ENCODE data around the gene P2RY2.

Gene P2RY2

DNA sequence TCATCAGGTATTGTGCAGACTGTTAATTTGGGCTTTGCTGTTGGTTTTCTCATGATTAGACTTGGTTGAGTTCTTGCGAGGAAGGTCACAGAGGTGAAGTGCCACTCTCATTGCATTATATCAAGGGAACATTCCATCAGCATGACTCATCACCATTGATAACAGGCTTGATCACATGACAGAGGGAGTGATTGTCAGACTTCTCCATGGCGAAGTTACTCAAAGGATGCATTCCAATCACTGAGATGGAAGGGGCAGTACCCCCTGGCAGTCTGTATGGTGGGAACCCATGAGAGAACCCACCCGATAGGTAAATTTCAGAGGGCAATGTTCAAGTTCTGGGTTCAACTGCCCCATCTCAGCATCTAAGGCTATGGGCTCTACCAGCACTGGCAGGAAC, 19.4 kb upstream of the P2RY2 start:
- no peak for DNase-seq (ENCODE audit: low spot score)
- H3K36me3 ChIP-seq (ENCODE audit: low read depth), result no peaks in the 10 kb centered on the region

DNA sequence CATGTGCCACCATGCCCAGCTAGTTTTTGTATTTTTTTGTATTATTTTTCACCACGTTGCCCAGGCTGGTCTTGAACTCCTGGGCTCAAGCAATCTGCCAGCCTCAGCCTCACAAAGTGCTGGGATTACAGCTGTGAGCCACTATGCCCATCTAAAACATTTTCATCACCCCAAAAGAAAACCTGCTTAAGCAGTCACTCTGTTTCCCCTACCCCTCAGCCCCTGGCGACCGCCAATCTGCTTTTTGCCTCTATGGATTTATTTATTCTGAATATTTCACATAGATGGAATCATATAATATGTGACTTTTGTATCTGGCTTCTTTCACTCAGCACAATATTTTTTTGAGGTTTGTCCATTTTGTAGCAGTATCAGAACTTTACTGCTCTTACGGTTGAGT, 18.6 kb upstream of the P2RY2 start:
- no peak overlapping the region for H3K4me3 ChIP-seq (ENCODE audit: severe bottlenecking)
- peaks cover 27% of the 10 kb centered on the region for H3K4me1 ChIP-seq (ENCODE audit: insufficient read depth, poor library complexity, severe bottlenecking)
- no peak for ATAC-seq (ENCODE audit: low read depth)
- no peaks in the 10 kb centered on the region for H3K9me3 ChIP-seq (ENCODE audit: severe bottlenecking)
- H3K36me3 ChIP-seq (ENCODE audit: low read depth), result no peaks in the 10 kb centered on the region
- peak overlapping the region; percentile 18 for H3K27ac ChIP-seq (ENCODE audit: poor library complexity, severe bottlenecking)
- no peak for DNase-seq (ENCODE audit: low spot score)
- H3K27me3 ChIP-seq (ENCODE audit: insufficient read depth, poor library complexity, severe bottlenecking), result no peaks in the 10 kb centered on the region
- TF ChIP-seq, protein P1, sequence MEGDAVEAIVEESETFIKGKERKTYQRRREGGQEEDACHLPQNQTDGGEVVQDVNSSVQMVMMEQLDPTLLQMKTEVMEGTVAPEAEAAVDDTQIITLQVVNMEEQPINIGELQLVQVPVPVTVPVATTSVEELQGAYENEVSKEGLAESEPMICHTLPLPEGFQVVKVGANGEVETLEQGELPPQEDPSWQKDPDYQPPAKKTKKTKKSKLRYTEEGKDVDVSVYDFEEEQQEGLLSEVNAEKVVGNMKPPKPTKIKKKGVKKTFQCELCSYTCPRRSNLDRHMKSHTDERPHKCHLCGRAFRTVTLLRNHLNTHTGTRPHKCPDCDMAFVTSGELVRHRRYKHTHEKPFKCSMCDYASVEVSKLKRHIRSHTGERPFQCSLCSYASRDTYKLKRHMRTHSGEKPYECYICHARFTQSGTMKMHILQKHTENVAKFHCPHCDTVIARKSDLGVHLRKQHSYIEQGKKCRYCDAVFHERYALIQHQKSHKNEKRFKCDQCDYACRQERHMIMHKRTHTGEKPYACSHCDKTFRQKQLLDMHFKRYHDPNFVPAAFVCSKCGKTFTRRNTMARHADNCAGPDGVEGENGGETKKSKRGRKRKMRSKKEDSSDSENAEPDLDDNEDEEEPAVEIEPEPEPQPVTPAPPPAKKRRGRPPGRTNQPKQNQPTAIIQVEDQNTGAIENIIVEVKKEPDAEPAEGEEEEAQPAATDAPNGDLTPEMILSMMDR (IDR thresholded peaks at IDR 0.05; ENCODE audit: poor library complexity, severe bottlenecking), result no peak

More for the DNA sequence above, 19.4 kb upstream of the P2RY2 start:
- no peaks in the 10 kb centered on the region for H3K9me3 ChIP-seq (ENCODE audit: severe bottlenecking)
- H3K4me3 ChIP-seq (ENCODE audit: severe bottlenecking), result no peak overlapping the region
- no peak for ATAC-seq (ENCODE audit: low read depth)
- TF ChIP-seq, protein P1 (IDR thresholded peaks at IDR 0.05; ENCODE audit: poor library complexity, severe bottlenecking), result no peak
- peak overlapping the region; percentile 18 for H3K27ac ChIP-seq (ENCODE audit: poor library complexity, severe bottlenecking)
- H3K27me3 ChIP-seq (ENCODE audit: insufficient read depth, poor library complexity, severe bottlenecking), result no peaks in the 10 kb centered on the region
- H3K4me1 ChIP-seq (ENCODE audit: insufficient read depth, poor library complexity, severe bottlenecking), result peaks cover 35% of the 10 kb centered on the region

DNA sequence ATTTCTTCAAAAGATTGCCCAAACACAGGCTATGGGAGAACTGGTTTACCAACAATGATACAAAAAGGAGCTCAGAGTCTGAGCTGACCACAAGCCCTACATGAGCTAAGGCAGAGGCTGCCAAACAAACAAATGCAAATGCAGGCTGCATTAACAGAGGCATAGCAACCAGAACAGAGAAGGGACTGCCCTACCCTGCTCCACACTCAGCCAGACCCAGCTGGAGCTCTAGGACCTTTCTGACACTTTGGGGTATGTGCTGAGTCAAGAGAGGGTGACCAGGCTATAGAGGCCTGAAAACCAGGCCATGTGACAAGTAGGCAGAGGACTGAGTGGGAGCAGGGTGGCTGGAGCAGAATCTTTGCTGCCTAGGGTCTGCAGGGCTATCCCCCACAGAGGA, 17.8 kb upstream of the P2RY2 start:
- no peak overlapping the region for H3K4me3 ChIP-seq (ENCODE audit: severe bottlenecking)
- no peak overlapping the region for H3K27ac ChIP-seq (ENCODE audit: poor library complexity, severe bottlenecking)
- DNase-seq (ENCODE audit: low spot score) (no peak), ATAC-seq (ENCODE audit: low read depth) (no peak)
- H3K36me3 ChIP-seq (ENCODE audit: low read depth), result no peaks in the 10 kb centered on the region
- peaks cover 19% of the 10 kb centered on the region for H3K4me1 ChIP-seq (ENCODE audit: insufficient read depth, poor library complexity, severe bottlenecking)
- H3K27me3 ChIP-seq (ENCODE audit: insufficient read depth, poor library complexity, severe bottlenecking), result no peaks in the 10 kb centered on the region
- TF ChIP-seq, protein P1 (IDR thresholded peaks at IDR 0.05; ENCODE audit: poor library complexity, severe bottlenecking), result no peak
- no peaks in the 10 kb centered on the region for H3K9me3 ChIP-seq (ENCODE audit: severe bottlenecking)

DNA sequence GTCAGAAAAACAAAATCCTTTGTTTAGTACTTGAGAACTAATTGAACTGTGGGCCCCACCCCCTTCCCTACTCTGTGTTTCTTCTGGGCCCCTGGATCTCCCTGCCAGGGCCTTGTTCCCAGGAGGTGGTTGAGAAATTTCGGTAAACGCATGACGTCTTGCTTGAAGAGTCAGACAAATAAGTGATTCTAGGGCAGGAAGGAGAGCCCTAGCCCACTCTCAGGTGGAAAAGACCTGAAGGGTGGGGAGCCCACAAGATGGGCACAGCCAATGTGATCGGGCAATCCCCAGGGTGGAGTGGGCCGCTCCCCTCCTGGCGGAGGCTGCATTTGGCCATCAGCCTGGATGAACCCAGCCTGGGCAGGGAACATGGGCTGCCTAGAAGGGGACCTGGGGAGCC, 16.8 kb upstream of the P2RY2 start:
- H3K27me3 ChIP-seq (ENCODE audit: insufficient read depth, poor library complexity, severe bottlenecking), result no peaks in the 10 kb centered on the region
- H3K4me1 ChIP-seq (ENCODE audit: insufficient read depth, poor library complexity, severe bottlenecking), result peaks cover 11% of the 10 kb centered on the region
- DNase-seq (ENCODE audit: low spot score) (no peak), ATAC-seq (ENCODE audit: low read depth) (no peak)
- no peak overlapping the region for H3K4me3 ChIP-seq (ENCODE audit: severe bottlenecking)
- TF ChIP-seq, protein P1 (IDR thresholded peaks at IDR 0.05; ENCODE audit: poor library complexity, severe bottlenecking), result no peak
- no peaks in the 10 kb centered on the region for H3K9me3 ChIP-seq (ENCODE audit: severe bottlenecking)
- no peaks in the 10 kb centered on the region for H3K36me3 ChIP-seq (ENCODE audit: low read depth)
- H3K27ac ChIP-seq (ENCODE audit: poor library complexity, severe bottlenecking), result no peak overlapping the region

DNA sequence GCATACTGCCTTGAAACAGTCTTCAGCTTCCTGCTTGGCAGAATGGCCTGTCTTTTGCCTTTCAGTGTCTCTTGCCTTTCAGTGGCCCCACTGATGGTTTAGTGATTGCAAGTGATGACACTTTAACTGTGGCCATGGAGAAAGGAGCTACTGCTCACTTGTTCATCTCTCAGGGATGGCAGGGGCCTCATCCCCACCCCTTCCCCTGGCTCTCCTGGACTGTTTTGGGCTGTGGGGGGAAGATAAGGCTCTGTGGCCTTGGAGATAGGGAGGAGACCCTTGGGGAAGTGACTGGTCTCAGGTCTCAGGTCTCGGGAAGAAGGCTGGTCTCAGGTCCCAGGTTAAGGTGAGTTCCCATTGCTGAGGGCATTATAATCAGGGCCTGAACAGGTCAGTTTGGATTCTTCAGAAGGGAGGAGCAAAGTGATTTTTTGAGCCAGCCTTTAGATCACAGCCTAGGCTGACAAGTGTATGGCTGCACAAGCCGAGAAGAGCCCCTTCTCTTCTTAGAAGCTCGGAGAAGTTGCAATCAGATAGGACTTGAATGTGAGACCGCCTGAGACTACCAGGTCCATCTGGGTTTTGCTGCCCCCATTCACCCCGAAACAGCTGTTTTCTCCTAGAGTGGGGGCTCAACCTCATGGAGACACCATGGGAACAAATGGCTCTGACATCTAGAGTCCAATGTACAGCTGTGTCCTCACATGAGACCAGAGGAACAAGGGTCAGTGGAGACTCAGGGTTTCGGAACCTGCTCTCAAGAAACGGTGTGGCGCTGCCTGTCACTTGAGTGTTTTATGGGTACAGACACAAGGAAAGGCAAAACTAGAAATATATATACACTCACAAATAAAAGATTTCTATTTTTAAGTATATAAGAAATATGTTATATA, 15.9 kb upstream of the P2RY2 start:
- no peak overlapping the region for H3K27ac ChIP-seq (ENCODE audit: poor library complexity, severe bottlenecking)
- DNase-seq (ENCODE audit: low spot score) (no peak), ATAC-seq (ENCODE audit: low read depth) (no peak)
- H3K4me3 ChIP-seq (ENCODE audit: severe bottlenecking), result no peak overlapping the region
- no peaks in the 10 kb centered on the region for H3K9me3 ChIP-seq (ENCODE audit: severe bottlenecking)
- TF ChIP-seq, protein P1 (IDR thresholded peaks at IDR 0.05; ENCODE audit: poor library complexity, severe bottlenecking), result no peak
- H3K27me3 ChIP-seq (ENCODE audit: insufficient read depth, poor library complexity, severe bottlenecking), result no peaks in the 10 kb centered on the region
- H3K4me1 ChIP-seq (ENCODE audit: insufficient read depth, poor library complexity, severe bottlenecking), result peaks cover 17% of the 10 kb centered on the region
- no peaks in the 10 kb centered on the region for H3K36me3 ChIP-seq (ENCODE audit: low read depth)

All from RWPE2 (cell line).